Ascending aorta (tissue), 2 donors: ENCODE measurements around the gene AOPEP. TPM values are rescaled to one million over a fixed set of nuclear protein-coding genes. Genes with fewer than 3 reads are reported as not detected.

Source experiments
- DNase-seq, 2 donors: peaks; one replicate each; pipeline ENCODE4 v3.0.0-alpha.2; 2019; ENCODE audit warnings: low spot score in 2 of 2
- H3K27ac ChIP-seq, 2 donors: fragments of 200-600 bp; sonication (generic); one replicate each; pipeline ENCODE4 v1.5.1; 2016 to 2017; ENCODE audit warnings: mild to moderate bottlenecking in 1 of 2
- H3K27me3 ChIP-seq: fragments of 200-600 bp; sonication (generic); one replicate; pipeline ENCODE4 v1.5.1; 2017
- H3K36me3 ChIP-seq, 2 donors: fragments of 200-600 bp; sonication (generic); one replicate each; pipeline ENCODE4 v1.5.1; 2016
- H3K4me1 ChIP-seq, 2 donors: fragments of 200-600 bp; sonication (generic); one replicate each; pipeline ENCODE4 v1.5.1; 2016 to 2017; ENCODE audit warnings: mild to moderate bottlenecking in 1 of 2
- H3K4me3 ChIP-seq, 2 donors: fragments of 200-600 bp; sonication (generic); one replicate each; pipeline ENCODE4 v1.5.1; 2016 to 2017; ENCODE audit warnings: mild to moderate bottlenecking in 1 of 2
- H3K9me3 ChIP-seq, 2 donors: fragments of 200-600 bp; sonication (generic); one replicate each; pipeline ENCODE4 v1.5.1; 2016
- CTCF ChIP-seq, 3 experiments: fragments of 200-600 bp in 2 of 3; fragments of 450-650 bp in 1 of 3; sonication (generic) in 2 of 3; IDR thresholded peaks; one replicate each; pipeline ENCODE4 v1.5.1; 2016 to 2019; ENCODE audit warnings: antibody characterized with exemption in 3 of 3, mild to moderate bottlenecking in 1 of 3, moderate library complexity in 1 of 3
- intact Hi-C: fragments of 100-400 bp; cut with DNase I; formaldehyde crosslinking; loops from one replicate; pipeline ENCODE4 v1.15.1; 2023
- total RNA-seq: library from RNA; depleted of rRNA; stranded (reverse); fragments of >200 nt; gene quantifications from one replicate; pipeline ENCODE4 v1.1.0, GENCODE V29; 2016

The AOPEP gene
- total RNA-seq, 1 donor from 2014 or later: 333 TPM

DNA sequence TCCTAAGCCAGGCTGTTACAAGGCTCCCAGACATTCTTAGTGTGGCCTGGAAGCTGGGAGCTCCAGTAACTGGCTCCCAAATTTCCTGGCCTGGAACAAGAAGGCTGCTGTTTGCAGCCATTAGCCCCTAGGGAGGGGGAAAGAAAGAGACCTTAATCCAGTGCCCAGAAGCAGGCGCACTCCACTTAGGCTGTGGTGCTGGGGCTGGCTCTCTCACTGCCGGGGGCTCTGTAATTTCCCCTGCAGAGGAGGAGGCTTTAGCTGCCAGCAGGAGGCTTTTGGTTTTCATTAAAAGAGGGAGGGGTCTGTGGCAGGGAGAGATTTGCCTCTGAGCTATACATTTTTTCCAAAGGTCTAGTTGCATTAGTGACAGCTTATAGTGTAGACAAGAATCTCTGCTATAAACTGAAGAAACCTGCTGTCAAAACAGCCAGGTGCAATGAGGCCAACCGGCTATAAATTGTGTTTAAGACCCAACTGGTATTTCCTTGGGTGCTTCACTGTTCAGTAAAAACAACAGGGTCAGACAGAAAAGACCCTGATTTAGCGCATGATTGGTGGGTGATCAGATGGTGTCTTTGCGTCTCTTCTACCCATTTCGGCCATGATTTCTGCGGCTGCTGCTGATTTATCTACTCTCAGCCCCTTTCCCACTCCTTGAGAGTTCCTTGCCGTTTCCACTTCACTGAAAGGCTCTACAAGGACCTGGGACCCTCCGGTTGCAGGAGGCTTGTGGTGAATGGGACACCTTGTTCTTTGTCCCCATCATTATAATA is 254.6 kb downstream of the AOPEP start:
- no peak overlapping the region for H3K27ac ChIP-seq
- no peak for TF ChIP-seq CTCF (IDR thresholded peaks at IDR 0.05)
- no peaks in the 10 kb centered on the region for H3K9me3 ChIP-seq
- peak in 1 of 2 donors; percentile 59 for DNase-seq
- peaks cover 0 to 7% of the 10 kb centered on the region in 2 donors for H3K36me3 ChIP-seq
- intact Hi-C loops: no loop called here
- H3K4me3 ChIP-seq: no peak overlapping the region
- no peaks in the 10 kb centered on the region for H3K4me1 ChIP-seq
- no peaks in the 10 kb centered on the region for H3K27me3 ChIP-seq

GRCh38 chr9:94981723-94982090 is 255.2 kb downstream of the AOPEP start:
- TF ChIP-seq CTCF (IDR thresholded peaks at IDR 0.05): no peak
- intact Hi-C loops: no loop called here
- peaks cover 0 to 7% of the 10 kb centered on the region in 2 donors for H3K36me3 ChIP-seq
- no peaks in the 10 kb centered on the region for H3K27me3 ChIP-seq
- H3K9me3 ChIP-seq: no peaks in the 10 kb centered on the region
- H3K4me3 ChIP-seq: no peak overlapping the region
- no peaks in the 10 kb centered on the region for H3K4me1 ChIP-seq
- no peak for DNase-seq
- H3K27ac ChIP-seq: no peak overlapping the region

DNA sequence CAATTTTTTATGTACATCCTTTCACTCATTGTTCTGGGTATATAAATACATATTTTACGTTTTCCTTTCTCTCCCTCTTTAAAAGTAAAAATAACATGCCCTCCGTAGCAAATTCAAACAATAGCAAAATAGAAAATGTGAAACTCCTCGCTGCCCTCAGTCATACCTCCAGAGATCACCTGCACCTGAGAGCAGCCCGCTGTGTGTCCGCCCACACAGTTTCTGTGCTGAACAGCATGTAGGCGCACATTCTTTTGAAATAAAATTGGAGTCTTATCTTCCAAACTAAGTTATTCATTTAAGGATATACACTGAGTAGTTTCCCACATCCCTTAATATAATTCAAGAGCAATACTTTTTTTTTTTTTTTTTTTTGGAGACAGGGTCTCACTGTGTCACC is 255.7 kb downstream of the AOPEP start:
- DNase-seq: no peak
- H3K9me3 ChIP-seq: no peaks in the 10 kb centered on the region
- intact Hi-C loops: no loop called here
- no peaks in the 10 kb centered on the region for H3K4me1 ChIP-seq
- H3K36me3 ChIP-seq: peaks cover 0 to 7% of the 10 kb centered on the region in 2 donors
- no peak for TF ChIP-seq CTCF (IDR thresholded peaks at IDR 0.05)
- no peak overlapping the region for H3K4me3 ChIP-seq
- H3K27ac ChIP-seq: no peak overlapping the region
- no peaks in the 10 kb centered on the region for H3K27me3 ChIP-seq

DNA sequence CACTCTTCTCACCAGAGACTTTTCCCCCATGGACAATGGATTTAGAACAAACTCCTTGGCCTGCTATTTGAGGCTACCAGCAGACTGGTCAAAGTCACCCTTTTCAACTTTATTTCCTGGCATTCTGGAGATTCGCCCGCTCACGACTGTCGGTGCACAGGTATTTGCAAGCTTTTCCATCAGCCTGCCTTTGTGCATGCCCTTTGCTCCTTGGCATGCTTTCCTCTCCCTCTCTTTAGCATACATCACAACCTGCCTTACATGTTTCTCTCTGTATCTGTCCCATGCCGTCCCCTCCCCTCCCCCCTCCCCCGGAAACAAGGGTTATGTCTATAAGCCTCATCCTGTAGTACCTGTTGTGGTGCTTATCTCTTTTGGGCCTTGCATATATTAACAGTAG is 257.1 kb downstream of the AOPEP start:
- H3K27me3 ChIP-seq: no peaks in the 10 kb centered on the region
- peak in 1 of 2 donors; percentile 39 for DNase-seq
- intact Hi-C loops: no loop called here
- peaks cover 0 to 7% of the 10 kb centered on the region in 2 donors for H3K36me3 ChIP-seq
- H3K27ac ChIP-seq: no peak overlapping the region
- TF ChIP-seq CTCF (IDR thresholded peaks at IDR 0.05): no peak
- no peak overlapping the region for H3K4me3 ChIP-seq
- no peaks in the 10 kb centered on the region for H3K4me1 ChIP-seq
- H3K9me3 ChIP-seq: no peaks in the 10 kb centered on the region

DNA sequence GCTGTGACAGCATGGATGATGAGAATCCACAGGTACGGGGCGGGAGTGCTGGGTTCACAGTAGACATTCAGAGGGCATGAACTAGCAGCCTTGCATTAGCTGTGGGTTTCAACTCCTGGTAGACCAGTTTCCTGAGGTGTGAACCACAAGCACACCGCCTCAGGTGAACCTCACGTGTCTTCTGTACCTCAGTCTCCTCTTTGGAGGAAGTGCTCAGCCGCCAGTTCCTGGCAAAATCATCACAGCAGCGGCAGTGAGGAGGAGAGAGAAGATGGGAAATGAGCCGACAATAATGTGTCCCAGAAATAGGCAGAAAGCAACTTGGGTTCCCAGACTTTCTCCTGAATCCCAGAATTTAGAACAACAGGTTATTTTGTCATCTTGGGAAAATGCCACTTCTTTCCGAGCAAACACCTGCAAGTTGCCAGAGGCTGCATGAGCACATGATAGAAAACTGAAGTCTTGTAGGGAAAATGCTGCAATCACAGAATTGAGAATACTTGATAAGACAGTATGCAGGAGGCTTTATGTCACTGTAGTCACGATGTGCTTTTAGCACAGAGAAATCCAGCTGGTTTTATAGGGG is 258.5 kb downstream of the AOPEP start:
- no peak overlapping the region for H3K27ac ChIP-seq
- H3K9me3 ChIP-seq: no peaks in the 10 kb centered on the region
- H3K4me3 ChIP-seq: no peak overlapping the region
- no peaks in the 10 kb centered on the region for H3K4me1 ChIP-seq
- H3K27me3 ChIP-seq: no peaks in the 10 kb centered on the region
- no peak for TF ChIP-seq CTCF (IDR thresholded peaks at IDR 0.05)
- H3K36me3 ChIP-seq: no peaks in the 10 kb centered on the region
- peak in 1 of 2 donors; percentile 47 for DNase-seq
- intact Hi-C loops: no loop called here
